GM18873 (cell line): ENCODE data around the gene PRRT1.
"Not testable (repeated sequence)": the region's sequence is repeated elsewhere in the genome, so short reads cannot be mapped to it uniquely, and the experiment has no call there.

Experiments
- ATAC-seq: cut with Tn5 transposase; IDR thresholded peaks from one replicate; pipeline ENCODE4 v1.9.1; 2021; ENCODE audit warnings: mild to moderate bottlenecking, moderate library complexity, moderate number of reproducible peaks; ENCODE audit not compliant: unreplicated experiment, low FRiP score

PRRT1 gene

DNA sequence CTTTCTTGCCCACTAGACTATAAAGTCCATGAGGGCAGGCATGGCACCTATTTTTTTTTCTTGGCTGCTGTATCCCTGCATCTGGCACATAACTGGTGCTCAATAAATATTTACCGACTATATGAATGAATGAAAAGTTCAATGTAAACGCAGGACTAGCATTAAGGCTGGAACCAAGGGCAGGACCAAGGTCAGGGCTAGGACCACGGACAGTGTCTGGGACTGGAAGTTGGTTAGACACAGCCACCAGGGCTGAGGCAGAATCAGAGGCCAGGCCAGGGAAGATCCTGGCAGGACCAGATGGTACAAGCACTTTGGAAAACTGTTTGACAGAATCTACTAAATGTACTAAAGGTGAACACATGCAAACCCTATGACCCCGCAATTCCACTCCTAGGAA, 46.3 kb downstream of the PRRT1 start:
- no peak for ATAC-seq

GRCh38 chr6:32102255-32102654, 49.5 kb downstream of the PRRT1 start:
- ATAC-seq = no peak

DNA sequence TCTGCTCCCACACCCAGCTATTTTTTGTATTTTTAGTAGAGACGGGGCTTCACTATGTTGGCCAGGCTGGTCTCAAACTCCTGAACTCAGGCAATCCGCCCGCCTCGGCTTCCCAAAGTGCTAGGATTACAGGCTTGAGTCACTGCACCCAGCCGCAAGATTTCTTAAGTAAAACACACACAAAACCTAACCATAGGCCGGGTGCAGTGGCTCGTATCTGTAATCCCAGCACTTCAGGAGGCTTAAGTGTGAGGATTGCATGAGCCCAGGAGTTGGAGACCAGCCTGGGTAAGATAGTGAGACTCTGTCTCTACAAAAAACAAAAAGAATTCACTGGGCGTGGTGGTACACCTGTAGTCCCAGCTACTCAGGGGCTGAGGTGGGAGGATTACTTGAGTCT, 51.5 kb downstream of the PRRT1 start:
- not testable (repeated sequence) for ATAC-seq
